ENCODE data around the gene YIPF6.
"Not testable (repeated sequence)": the region's sequence is repeated elsewhere in the genome, so short reads cannot be mapped to it uniquely, and the experiment has no call there.

Gene YIPF6

GRCh38 chrX:68506649-68507048, 7.8 kb downstream of the YIPF6 start:
- no peak for DNase-seq (ENCODE audit: low read depth in 2 of 2)

GRCh38 chrX:68508799-68509198, 9.9 kb downstream of the YIPF6 start:
- no peak for DNase-seq (ENCODE audit: low read depth in 2 of 2)

- DNase-seq (ENCODE audit: low read depth in 2 of 2), result no peak
Measured at GRCh38 chrX:68511255-68511654, 12.4 kb downstream of the YIPF6 start.

GRCh38 chrX:68524680-68525079, 25.8 kb downstream of the YIPF6 start:
- DNase-seq (ENCODE audit: low read depth in 2 of 2), result not testable (repeated sequence)

GRCh38 chrX:68532831-68533533, 34.1 kb downstream of the YIPF6 start:
- no peak for DNase-seq (ENCODE audit: low read depth in 2 of 2)

- no peak for DNase-seq (ENCODE audit: low read depth in 2 of 2)
Measured at GRCh38 chrX:68533656-68534055, 34.8 kb downstream of the YIPF6 start.

GRCh38 chrX:68534691-68535090, 35.8 kb downstream of the YIPF6 start:
- DNase-seq (ENCODE audit: low read depth in 2 of 2), result no peak

- DNase-seq (ENCODE audit: low read depth in 2 of 2), result no peak
Measured at GRCh38 chrX:68536429-68536828, 37.6 kb downstream of the YIPF6 start.

GRCh38 chrX:68536884-68537283, 38.0 kb downstream of the YIPF6 start:
- DNase-seq (ENCODE audit: low read depth in 2 of 2), result no peak

GRCh38 chrX:68550193-68550592, 51.3 kb downstream of the YIPF6 start:
- no peak for DNase-seq (ENCODE audit: low read depth in 2 of 2)

GRCh38 chrX:68556036-68556435, 57.2 kb downstream of the YIPF6 start:
- no peak for DNase-seq (ENCODE audit: low read depth in 2 of 2)

GRCh38 chrX:68557126-68557525, 58.3 kb downstream of the YIPF6 start:
- not testable (repeated sequence) for DNase-seq (ENCODE audit: low read depth in 2 of 2)

GRCh38 chrX:68559905-68560304, 61.1 kb downstream of the YIPF6 start:
- DNase-seq (ENCODE audit: low read depth in 2 of 2), result not testable (repeated sequence)

GRCh38 chrX:68568136-68568535, 69.3 kb downstream of the YIPF6 start:
- no peak for DNase-seq (ENCODE audit: low read depth in 2 of 2)

- DNase-seq (ENCODE audit: low read depth in 2 of 2), result no peak
Measured at GRCh38 chrX:68570598-68570997, 71.7 kb downstream of the YIPF6 start.

GRCh38 chrX:68571292-68571609, 72.4 kb downstream of the YIPF6 start:
- no peak for DNase-seq (ENCODE audit: low read depth in 2 of 2)

GRCh38 chrX:68571610-68572311, 72.9 kb downstream of the YIPF6 start:
- DNase-seq (ENCODE audit: low read depth in 2 of 2), result peak; percentile 3 to 13

- DNase-seq (ENCODE audit: low read depth in 2 of 2), result no peak
Measured at GRCh38 chrX:68574240-68574639, 75.4 kb downstream of the YIPF6 start.

GRCh38 chrX:68579810-68580209, 81.0 kb downstream of the YIPF6 start:
- no peak for DNase-seq (ENCODE audit: low read depth in 2 of 2)

- no peak for DNase-seq (ENCODE audit: low read depth in 2 of 2)
Measured at GRCh38 chrX:68584221-68584620, 85.4 kb downstream of the YIPF6 start.
